Body of pancreas (tissue), 4 donors: ENCODE results near the gene TMEM203. TPM values are rescaled to one million over a fixed set of nuclear protein-coding genes. Genes with fewer than 3 reads are reported as not detected.

ENCODE experiments used
- ATAC-seq: fragments of 150-250 bp; one replicate; pipeline ENCODE4 v1.9.1; 2016
- DNase-seq, 4 donors: peaks; one replicate each; pipeline ENCODE4 v3.0.0-alpha.2; 2019
- H3K27ac ChIP-seq, 4 donors: fragments of 200-600 bp; sonication (generic); 1 replicate in 3 of 4; 2 replicates in 1 of 4; pipeline versions ENCODE4 v1.5.1 to v1.6.1; 2016 to 2019; ENCODE audit warnings: mild to moderate bottlenecking in 1 of 4, mixed read lengths in 1 of 4, moderate library complexity in 1 of 4
- H3K27me3 ChIP-seq, 2 donors: fragments of 200-600 bp; sonication (generic); one replicate each; pipeline ENCODE4 v1.6.0; 2016; ENCODE audit warnings: mild to moderate bottlenecking in 1 of 2
- H3K36me3 ChIP-seq, 2 donors: fragments of 200-600 bp; sonication (generic); replicated peaks in 1 of 2; 2 replicates each; pipeline ENCODE4 v1.5.1; 2016; ENCODE audit warnings: low read depth in 2 of 2; ENCODE audit not compliant: insufficient read depth in 1 of 2
- H3K4me1 ChIP-seq: fragments of 200-600 bp; sonication (generic); one replicate; pipeline ENCODE4 v1.6.0; 2016
- H3K4me3 ChIP-seq, 2 donors: fragments of 200-600 bp; sonication (generic); 1 replicate in 1 of 2; 2 replicates in 1 of 2; pipeline ENCODE4 v1.5.1; 2016 to 2019
- H3K9me3 ChIP-seq, 3 donors: fragments of 200-600 bp; sonication (generic); 1 replicate in 2 of 3; 2 replicates in 1 of 3; pipeline ENCODE4 v1.5.1; 2016
- POLR2A ChIP-seq, 3 donors: fragments of 450-650 bp; IDR thresholded peaks; one replicate each; pipeline ENCODE4 v1.6.1; 2016; ENCODE audit warnings: antibody characterized with exemption in 3 of 3, mild to moderate bottlenecking in 2 of 3
- WGBS, 2 donors: methylation state at CpG; one replicate each; pipeline ENCODE4 v1.1.5; 2017; 5-methylcytosine and 5-hydroxymethylcytosine counted together
- intact Hi-C: fragments of 100-400 bp; cut with DNase I; formaldehyde crosslinking; loops from one replicate; pipeline ENCODE4 v1.15.1; 2023
- total RNA-seq, 2 donors: library from RNA; depleted of rRNA; stranded (reverse); fragments of >200 nt; gene quantifications; one replicate each; pipeline ENCODE4 v1.1.0, GENCODE V29; 2016
- TF ChIP-seq, protein P1 (sequence below), 7 experiments: fragments of 450-650 bp in 4 of 7; fragments of 200-600 bp in 3 of 7; sonication (generic) in 3 of 7; IDR thresholded peaks; one replicate each; pipeline ENCODE4 v1.5.1; 2016 to 2019; ENCODE audit warnings: antibody characterized with exemption in 7 of 7

Gene TMEM203
- total RNA-seq, 2 donors from 2014 or later: 11.9 to 18.1 TPM

- TF ChIP-seq, protein P1, sequence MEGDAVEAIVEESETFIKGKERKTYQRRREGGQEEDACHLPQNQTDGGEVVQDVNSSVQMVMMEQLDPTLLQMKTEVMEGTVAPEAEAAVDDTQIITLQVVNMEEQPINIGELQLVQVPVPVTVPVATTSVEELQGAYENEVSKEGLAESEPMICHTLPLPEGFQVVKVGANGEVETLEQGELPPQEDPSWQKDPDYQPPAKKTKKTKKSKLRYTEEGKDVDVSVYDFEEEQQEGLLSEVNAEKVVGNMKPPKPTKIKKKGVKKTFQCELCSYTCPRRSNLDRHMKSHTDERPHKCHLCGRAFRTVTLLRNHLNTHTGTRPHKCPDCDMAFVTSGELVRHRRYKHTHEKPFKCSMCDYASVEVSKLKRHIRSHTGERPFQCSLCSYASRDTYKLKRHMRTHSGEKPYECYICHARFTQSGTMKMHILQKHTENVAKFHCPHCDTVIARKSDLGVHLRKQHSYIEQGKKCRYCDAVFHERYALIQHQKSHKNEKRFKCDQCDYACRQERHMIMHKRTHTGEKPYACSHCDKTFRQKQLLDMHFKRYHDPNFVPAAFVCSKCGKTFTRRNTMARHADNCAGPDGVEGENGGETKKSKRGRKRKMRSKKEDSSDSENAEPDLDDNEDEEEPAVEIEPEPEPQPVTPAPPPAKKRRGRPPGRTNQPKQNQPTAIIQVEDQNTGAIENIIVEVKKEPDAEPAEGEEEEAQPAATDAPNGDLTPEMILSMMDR (IDR thresholded peaks at IDR 0.05): no peak
- no peak for TF ChIP-seq POLR2A (IDR thresholded peaks at IDR 0.05)
- intact Hi-C loops: loop anchor here (5.0 kb wide), 2 partner anchors 42 to 117 kb away; no protein-coding TSS in a partner anchor
- Histone ChIP-seq H3K4me3 (no peak overlapping the region), H3K27ac (no peak overlapping the region), H3K36me3 (no peaks in the 10 kb centered on the region), H3K4me1 (peaks cover 35% of the 10 kb centered on the region), H3K9me3 (no peaks in the 10 kb centered on the region), H3K27me3 (peaks cover 0 to 26% of the 10 kb centered on the region in 2 donors)
- no peak for ATAC-seq
- 36% methylated on average over 21 of the region's 40 CpGs; no CpG with 5 or more reads in 1 of the 2 donors for WGBS, 2 donors
- no peak for DNase-seq
These were observed 28.7 kb upstream of the TMEM203 start for GRCh38 chr9:137234055-137234697.

DNA sequence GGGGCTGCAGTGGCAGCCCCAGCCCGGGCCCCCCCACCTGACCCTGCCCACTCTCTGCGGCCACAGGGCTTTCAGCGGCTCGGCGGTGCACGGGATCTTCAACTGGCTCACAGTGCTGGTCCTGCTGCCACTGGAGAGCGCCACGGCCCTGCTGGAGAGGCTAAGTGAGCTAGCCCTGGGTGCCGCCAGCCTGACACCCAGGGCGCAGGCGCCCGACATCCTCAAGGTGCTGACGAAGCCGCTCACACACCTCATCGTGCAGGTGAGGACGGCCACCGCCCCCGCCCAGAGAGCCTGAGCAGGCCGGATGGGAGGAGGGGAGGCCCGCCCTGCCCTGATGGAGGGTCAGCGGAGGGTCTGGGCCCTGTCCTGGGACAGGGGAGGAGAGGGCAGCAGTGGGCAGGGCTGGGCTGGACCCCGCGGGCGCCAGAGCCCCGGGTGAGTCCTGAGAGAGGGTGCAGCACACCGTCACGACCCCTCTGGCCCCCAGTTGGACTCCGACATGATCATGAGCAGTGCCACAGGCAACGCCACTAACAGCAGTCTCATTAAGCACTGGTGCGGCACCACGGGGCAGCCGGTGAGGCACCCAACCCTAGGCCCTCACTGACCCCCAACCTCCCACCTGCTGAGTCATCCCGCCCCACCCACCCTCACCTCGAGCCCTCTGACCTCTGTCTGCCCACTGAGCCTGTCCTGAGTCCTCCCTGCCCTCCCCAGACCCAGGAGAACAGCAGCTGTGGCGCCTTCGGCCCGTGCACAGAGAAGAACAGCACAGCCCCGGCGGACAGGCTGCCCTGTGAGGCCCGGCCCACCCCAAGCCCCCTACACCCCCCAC, 27.9 kb upstream of the TMEM203 start:
- 60 to 69% methylated on average over 15 to 40 of the region's 40 CpGs for WGBS, 2 donors
- peaks cover 29% of the 10 kb centered on the region for H3K4me1 ChIP-seq
- intact Hi-C loops: loop anchor here (5.0 kb wide), 2 partner anchors 41 to 116 kb away; no protein-coding TSS in a partner anchor

GRCh38 chr9:137232510-137232909, 27.1 kb upstream of the TMEM203 start:
- DNase-seq: no peak
- no peak overlapping the region for H3K4me3 ChIP-seq
- no peaks in the 10 kb centered on the region for H3K9me3 ChIP-seq
- ATAC-seq: no peak
- TF ChIP-seq, protein P1 (IDR thresholded peaks at IDR 0.05): no peak
- no peak for TF ChIP-seq POLR2A (IDR thresholded peaks at IDR 0.05)
- intact Hi-C loops: loop anchor here (5.0 kb wide), 2 partner anchors 40 to 115 kb away; no protein-coding TSS in a partner anchor
- WGBS, 2 donors: 60 to 80% methylated on average over 2 to 24 of the region's 24 CpGs
- H3K36me3 ChIP-seq: no peaks in the 10 kb centered on the region
- H3K27ac ChIP-seq: no peak overlapping the region
- H3K27me3 ChIP-seq: peaks cover 0 to 26% of the 10 kb centered on the region in 2 donors
- peaks cover 27% of the 10 kb centered on the region for H3K4me1 ChIP-seq

More for the DNA sequence above, 27.9 kb upstream of the TMEM203 start:
- Histone ChIP-seq H3K36me3 (no peaks in the 10 kb centered on the region), H3K27ac (no peak overlapping the region), H3K27me3 (peaks cover 0 to 26% of the 10 kb centered on the region in 2 donors), H3K4me3 (no peak overlapping the region), H3K9me3 (no peaks in the 10 kb centered on the region)
- ATAC-seq (no peak), DNase-seq (no peak)
- TF ChIP-seq, protein P1 (IDR thresholded peaks at IDR 0.05): no peak

DNA sequence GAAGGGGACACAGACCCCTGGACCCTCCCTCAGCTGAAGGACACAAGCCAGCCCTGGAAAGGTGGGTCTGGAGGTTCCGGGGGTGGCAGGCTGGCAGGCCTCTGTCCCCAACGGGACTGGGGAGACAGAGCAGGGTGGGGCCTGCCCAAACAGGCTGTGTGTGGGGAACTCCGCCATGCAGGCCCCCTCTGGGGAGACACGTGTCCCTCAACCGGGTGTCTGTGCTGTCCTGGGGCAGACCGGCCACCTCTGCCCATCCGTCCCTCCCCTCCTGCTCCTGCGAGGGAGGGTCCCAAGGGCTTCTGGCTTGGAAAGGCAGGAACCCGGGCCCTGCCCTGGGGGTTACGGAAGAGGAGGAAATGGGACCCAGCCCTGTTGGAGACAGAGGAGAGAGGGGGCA, 26.7 kb upstream of the TMEM203 start:
- DNase-seq (no peak), ATAC-seq (no peak)
- Histone ChIP-seq H3K27me3 (peaks cover 0 to 26% of the 10 kb centered on the region in 2 donors), H3K4me1 (peaks cover 27% of the 10 kb centered on the region), H3K27ac (no peak overlapping the region), H3K9me3 (no peaks in the 10 kb centered on the region), H3K36me3 (no peaks in the 10 kb centered on the region), H3K4me3 (no peak overlapping the region)
- WGBS, 2 donors: 68 to 77% methylated on average over 4 to 10 of the region's 10 CpGs
- intact Hi-C loops: loop anchor here (5.0 kb wide), 2 partner anchors 40 to 115 kb away; no protein-coding TSS in a partner anchor
- TF ChIP-seq POLR2A (IDR thresholded peaks at IDR 0.05): no peak
- TF ChIP-seq, protein P1 (IDR thresholded peaks at IDR 0.05): no peak
